Measurements from ENCODE around the gene PTCD2. TPM values are rescaled to one million over a fixed set of nuclear protein-coding genes. Genes with fewer than 3 reads are reported as not detected.
"Not testable (repeated sequence)": the region's sequence is repeated elsewhere in the genome, so short reads cannot be mapped to it uniquely, and the experiment has no call there.

Gene PTCD2
- polyA plus RNA-seq, 10 donors: 6.7 to 11.2 (median 8.9) TPM

- no peak for DNase-seq
Observed at GRCh38 chr5:72295539-72295938, 24.6 kb upstream of the PTCD2 start.

GRCh38 chr5:72296256-72296655 lies 23.9 kb upstream of the PTCD2 start:
- DNase-seq: no peak

DNA sequence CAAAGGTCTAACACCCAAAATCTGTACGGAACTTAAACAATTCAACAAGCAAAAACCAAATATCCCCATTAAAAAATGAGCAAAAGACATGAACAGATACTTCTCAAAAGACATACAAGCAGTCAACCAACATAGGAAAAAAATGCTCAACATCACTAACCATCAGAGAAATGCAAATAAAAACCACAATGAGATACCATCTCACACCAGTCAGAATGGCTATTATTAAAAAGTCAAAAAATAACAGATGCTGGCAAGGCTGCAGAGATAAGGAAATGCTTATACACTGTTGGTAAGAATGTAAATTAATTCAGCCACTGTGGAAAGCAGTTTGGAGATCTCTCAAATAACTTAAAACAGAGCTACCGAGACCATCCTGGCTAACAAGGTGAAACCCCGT lies 22.0 kb upstream of the PTCD2 start:
- not testable (repeated sequence) for DNase-seq

DNA sequence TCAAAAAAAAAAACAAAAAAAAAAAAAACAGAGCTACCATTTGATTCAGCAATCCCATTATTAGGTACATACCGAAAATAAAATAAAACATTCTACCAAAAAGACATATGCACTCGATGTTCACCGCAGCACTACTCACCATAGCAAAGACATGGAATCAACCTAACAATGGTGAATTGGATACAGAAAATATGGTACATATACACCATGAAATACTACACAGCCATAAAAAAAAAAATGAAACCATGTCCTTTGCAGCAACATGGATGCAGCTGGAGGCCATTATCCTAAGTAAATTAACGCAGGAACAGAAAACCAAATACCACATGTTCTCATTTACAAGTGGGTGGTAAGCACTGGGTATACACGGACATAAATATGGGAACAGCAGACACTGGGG lies 21.5 kb upstream of the PTCD2 start:
- DNase-seq: no peak

- no peak for DNase-seq
Observed at GRCh38 chr5:72300590-72301339, 19.4 kb upstream of the PTCD2 start.

- peak in 1 of 3 donors; percentile 15 for DNase-seq
Observed at GRCh38 chr5:72301557-72301956, 18.6 kb upstream of the PTCD2 start.

- no peak for DNase-seq
Observed at GRCh38 chr5:72302171-72302570, 18.0 kb upstream of the PTCD2 start.

DNA sequence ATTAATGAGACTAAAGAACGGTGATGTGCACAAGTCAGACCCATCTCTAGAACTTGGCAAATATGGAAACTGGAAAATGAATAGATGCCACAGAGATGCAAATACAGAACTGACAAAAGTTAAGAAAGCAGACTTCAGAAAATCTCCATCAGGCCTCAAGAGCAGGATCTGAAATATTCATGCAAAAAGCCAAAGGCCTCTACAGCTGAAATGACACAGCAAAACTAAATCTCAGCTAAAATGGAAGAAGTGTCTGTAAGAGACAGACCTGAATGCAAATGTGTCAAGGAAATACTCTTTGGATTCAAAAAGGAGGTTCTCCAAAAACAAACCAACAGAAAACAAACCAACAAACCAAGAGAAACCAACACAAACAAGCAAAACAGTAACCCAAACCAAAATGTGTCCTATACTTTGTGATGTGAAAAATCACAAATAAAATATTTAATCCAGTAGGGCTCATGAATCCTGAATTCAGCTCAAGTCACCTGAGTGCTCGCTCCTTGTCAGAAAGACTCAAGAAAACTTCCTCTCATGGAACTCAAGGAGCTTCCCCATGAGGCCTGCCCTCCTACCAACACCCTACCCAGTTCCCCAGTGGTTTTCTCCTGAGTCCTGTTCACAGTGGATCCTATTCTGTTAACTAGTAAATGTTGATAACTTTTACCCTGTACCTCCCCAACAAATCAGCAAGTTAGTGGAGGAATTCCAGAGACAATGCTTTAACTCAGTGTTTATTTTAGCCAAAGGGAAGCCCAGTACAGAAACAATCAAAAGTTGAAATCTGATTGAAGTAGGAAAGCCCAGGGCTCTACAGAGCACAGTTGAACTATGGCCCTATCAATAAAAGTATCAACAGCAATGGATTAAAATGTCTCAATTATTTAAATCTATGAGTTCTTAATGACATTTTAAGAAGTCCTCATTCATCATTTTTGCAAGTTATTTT lies 14.7 kb upstream of the PTCD2 start:
- DNase-seq: no peak

- no peak for DNase-seq
Observed at GRCh38 chr5:72307573-72307967, 12.6 kb upstream of the PTCD2 start.

DNA sequence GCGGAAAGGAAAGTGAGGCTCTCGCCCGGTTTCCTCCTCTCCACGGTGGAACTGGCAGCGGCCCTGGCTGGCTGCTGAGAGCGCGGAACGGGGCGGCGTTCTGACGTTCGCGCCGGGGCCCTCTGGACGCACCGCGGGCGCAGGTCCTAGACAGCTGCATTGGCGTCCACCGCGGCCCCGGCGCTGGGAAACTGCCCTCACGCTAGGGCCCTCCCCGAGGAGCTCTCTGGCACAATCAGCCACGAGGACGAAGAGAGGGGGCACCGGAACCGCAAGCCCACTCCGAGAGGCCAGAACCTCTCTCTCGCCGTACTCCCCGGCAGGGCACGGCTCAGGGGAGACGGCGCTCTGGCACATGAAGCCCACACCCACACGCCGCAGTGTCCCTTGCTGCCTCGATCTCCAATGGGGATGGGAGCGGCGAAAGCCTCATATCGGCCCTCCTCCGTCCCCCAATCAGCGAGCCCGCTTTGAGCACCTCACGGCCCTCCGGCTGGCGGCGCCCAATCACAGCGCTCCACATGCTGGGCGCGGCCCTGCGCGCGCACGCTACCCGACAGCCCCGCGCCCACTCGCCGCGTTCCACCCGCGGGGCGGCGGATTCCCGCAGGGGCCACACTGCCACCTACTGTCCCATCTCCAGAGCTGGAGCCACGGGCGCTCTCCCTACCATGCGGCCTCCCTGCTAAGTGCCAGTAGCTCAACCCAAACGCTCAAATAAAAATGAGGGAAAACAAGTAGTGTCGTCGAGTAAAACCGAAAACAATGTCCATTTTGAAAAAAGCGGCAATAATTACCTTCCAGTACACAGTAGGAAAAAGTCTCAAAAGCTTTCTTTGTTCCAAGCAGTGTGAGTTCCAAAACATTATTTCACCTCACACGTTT lies 12.0 kb upstream of the PTCD2 start:
- DNase-seq: peak; percentile 97 to 99 (median 97)

DNA sequence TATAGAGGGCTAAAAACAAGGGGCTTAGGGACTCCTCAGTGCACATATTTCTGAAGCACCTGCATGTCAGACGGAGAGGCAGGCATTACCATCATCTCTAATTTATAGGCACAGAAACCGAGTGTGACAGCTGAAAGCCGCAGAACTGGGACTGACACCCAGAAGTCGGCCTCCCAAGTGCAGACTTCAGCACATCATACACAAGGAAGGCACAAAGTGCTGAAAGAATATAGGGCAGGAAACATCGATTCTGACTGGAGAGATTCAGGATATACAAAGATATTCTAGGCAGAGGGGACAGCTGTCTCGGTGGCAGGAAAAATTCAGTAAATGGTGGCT lies 11.4 kb upstream of the PTCD2 start:
- DNase-seq: peak in 1 of 3 donors; percentile 3

DNA sequence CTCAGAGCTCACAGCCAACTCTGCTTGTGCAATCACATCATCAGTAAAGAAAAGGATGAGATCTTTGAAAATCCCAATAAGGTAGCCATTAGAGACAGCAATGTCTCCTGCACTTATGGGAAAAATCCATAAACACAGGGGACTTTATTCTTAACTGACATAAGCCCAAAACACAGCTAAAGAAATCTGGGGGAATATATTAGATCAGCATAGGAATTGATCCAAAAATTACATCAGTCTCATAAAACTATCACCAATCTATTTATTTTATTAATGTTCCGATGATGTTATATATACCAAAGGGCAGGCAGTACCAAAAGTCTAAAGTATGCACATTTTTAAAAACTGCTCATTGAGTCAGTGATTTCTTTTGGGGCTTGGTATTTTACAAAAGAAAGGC lies 7.0 kb upstream of the PTCD2 start:
- peak in 2 of 3 donors; percentile 18 to 62 for DNase-seq

DNA sequence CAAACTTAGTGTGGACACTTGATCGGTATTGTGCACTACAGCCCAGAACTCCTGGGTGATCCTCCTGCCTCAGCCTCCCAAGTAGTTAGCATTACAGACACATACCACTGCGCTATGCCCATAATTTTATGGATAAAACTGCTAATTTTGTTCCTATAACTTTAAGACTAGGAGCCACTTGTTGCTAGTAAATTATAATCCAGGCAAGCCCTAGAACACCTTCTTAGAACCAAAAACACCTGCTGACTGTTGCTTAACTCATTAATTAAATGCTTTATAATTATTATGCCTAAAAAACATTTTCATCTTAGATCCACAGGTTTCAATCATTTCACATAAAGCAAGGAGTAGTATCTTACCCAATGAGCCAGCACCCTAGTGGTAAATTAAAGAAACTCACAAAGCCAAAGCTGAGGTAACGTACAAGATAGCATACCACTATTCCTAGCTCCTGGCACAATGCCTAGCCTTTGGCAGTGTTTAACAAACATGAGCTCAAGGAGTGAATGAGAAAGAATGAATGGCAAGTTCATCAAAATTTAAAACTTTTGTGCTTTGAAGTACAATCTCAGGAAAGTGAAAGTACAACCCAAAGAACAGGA lies 5.5 kb upstream of the PTCD2 start:
- DNase-seq: peak in 2 of 3 donors; percentile 16 to 32

GRCh38 chr5:72319435-72319975 lies 668 bp upstream of the PTCD2 start:
- not testable (repeated sequence) for DNase-seq

DNA sequence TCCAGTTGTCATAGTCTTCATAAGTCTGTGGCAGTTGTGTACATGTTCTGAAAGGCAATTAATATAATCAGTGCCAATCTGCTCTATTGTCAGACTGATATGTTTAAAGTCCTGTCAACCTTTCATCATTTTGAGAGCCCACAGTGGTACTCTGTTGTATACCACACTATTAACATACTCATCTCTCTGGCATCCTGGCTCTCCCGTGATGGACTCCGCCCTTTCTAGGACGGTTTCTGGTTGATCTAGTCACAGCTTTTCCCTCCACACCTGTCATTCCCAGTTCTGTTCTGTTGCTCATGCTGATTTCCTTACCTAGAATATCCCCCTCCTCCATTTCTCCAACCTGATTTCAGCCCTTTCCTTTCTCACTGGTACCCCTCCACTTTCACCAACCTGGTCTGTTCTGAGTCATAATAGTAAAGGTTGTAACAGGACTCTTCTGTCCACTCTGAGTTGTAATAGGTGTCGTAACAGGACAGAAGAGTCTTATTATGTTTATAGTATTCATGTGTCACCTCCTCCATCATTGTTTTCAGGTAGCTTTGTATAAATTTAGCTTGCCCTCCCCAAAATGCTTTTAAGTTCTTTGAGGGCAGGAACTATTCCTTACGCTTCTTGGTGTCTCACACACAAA lies 4.1 kb downstream of the PTCD2 start:
- no peak for DNase-seq

GRCh38 chr5:72325566-72326305 lies 5.6 kb downstream of the PTCD2 start:
- peak in 2 of 3 donors; percentile 36 to 69 for DNase-seq

- no peak for DNase-seq
Observed at GRCh38 chr5:72326306-72326649, 6.1 kb downstream of the PTCD2 start.

DNA sequence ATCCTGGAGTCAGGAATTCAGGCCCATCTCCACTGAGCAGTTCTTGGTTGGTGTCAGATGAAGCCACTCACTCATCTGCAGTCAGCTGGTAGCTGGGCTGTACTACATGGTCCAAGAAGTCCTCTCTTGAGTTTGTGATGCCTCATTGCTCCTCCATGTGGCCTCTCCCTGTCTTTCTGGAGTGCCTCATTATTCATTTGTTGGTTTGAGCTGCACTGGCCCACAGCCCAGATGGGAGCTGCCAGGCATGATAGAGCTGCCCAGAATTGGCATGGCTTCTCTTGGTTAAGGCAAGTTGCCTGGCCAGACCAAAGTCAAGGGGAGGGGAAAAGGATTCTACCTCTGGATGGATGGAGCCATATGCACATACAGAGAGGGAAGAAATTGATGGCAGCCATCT lies 8.0 kb downstream of the PTCD2 start:
- DNase-seq: no peak

DNA sequence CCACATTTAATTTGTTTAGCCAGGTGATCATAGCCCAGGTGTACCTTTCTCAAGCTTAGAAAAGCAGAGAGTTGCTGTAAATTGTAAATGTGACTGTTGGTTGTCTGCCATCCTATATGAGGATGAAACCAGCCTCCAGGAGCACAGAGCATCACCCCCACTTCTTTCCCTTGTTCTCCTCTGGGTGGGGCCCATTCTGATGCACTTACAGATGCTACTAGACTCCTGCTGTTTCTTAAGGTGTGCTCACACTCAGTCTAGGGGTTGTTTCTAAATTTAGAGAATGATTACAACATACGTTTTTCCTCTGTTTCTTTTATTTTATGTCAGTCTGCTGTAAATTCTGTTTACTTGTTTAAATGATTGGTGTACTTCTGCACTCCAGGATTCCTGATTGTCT lies 10.5 kb downstream of the PTCD2 start:
- DNase-seq: no peak

DNA sequence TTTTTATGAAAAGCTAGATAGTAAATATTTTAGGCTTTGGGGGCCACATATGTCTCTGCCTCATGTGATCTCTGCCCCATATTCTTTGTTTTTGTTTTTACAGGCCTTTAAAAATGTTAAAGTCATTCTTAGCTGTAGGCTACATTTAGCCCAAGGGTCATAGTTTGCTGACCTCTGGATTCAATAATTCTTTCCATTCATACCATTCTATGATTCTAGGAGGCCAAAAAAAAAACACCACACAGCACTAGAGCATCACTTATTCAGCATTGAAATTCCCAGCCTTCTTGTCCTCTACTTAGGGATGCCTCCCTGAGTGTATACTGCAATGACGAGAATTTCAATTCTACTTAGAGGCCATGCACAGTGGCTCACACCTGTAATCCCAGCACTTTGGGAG lies 17.0 kb downstream of the PTCD2 start:
- no peak for DNase-seq
